RPMI7951 (cell line): ENCODE data around the gene NFYC. TPM values are rescaled to one million over a fixed set of nuclear protein-coding genes. Genes with fewer than 3 reads are reported as not detected.
"Not testable (repeated sequence)": the region's sequence is repeated elsewhere in the genome, so short reads cannot be mapped to it uniquely, and the experiment has no call there.

Source experiments
- DNase-seq: peaks from one replicate; pipeline ENCODE4 v3.0.0-alpha.2; 2012; ENCODE audit warnings: low read depth
- total RNA-seq: library from RNA; depleted of rRNA; stranded (reverse); fragments of >200 nt; shearing (Covaris generic); gene quantifications from 2 replicates; pipeline ENCODE4 v1.2.3, GENCODE V29; 2014

NFYC gene
- total RNA-seq, 1 experiment from 2014 or later = 26.1 TPM

- DNase-seq = peak; percentile 57
These were observed 26.0 kb upstream of the NFYC start, which contains the start of gene RIMS3 for GRCh38 chr1:40665335-40666171. Gene RIMS3, minus strand, starts transcription at chr1:40665682. Its CDS starts 23,757 bp downstream, at chr1:40641925.

GRCh38 chr1:40668769-40669525 is 22.6 kb upstream of the NFYC start:
- peak; percentile 59 for DNase-seq

DNA sequence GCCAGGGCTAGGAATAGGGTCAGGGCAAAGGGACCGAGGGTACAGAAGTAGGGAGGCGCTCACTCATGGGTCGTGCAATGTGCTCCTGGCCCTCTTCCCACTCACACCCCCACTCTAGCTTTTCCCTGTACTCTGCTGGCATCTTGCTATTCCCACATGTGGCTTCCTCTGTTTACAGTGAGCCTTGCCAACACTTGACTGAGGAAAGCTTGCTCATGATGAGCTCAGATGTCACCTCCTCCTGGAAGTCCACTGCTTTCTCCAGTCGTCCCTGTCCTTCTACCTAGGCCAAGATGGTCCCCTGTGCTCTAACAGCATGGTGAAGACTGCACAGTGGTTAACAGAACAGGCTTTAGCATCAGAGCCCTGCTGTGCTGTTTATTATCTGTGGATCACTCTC is 18.1 kb upstream of the NFYC start:
- no peak for DNase-seq

DNA sequence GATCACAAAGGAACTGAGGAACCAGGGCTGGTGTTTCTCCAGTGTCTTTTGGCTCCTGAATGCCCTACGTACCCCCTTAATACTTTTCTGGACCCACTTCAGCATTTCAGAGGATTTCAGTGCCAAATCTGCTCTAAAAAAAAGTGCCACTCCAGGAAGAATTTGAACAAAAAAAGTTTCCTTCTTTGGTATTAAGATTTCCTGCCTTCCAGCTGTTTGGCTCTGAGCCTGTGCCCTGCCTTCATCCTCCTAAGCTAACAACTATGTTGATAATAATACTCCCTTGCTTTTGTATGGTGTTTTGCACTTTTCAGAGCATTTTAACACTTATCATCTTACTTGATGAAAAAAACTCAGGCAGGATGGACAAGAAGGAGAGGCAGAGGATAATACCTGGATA is 15.0 kb upstream of the NFYC start:
- no peak for DNase-seq

GRCh38 chr1:40679165-40679953 is 12.1 kb upstream of the NFYC start:
- no peak for DNase-seq

DNA sequence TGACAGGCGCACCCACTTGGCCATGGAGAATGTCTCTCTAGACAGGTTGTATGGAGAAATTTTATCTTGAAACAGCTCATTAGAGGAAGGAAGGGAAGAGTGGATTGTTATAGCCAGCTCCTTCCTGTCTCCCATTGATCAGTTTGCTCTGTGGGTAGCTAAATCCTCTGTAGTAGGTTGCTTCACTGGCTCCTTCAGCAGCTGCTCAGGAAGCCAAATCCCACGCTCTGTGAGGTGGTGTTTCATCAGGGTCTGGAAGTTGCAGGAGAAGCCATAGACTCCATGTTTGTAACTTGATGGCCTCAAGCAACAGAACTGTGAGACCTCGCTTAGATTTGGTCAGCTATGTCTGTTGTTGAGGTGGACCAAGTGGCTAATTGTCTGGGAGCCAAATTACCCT is 6.8 kb upstream of the NFYC start:
- no peak for DNase-seq

DNA sequence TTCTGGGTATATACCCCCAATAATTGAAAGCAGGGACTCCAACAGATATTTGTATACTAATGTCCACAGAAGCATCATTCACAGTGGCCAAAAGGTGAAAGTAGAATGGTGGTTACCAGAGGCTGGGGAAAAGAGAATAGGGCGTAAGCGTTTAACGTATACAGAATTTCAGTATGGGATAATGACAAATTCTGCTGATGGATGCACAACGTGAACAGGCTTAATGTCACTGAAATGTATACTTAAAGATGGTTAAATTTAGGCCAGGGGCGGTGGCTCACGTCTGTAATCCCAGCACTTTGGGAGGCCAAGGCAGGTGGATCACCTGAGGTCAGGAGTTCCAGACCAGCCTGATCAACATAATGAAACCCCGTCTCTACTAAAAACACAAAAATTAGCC is 4.4 kb upstream of the NFYC start:
- no peak for DNase-seq

- no peak for DNase-seq
These were observed 3.8 kb upstream of the NFYC start for GRCh38 chr1:40687661-40688060.

GRCh38 chr1:40689737-40690136 is 1.8 kb upstream of the NFYC start:
- no peak for DNase-seq

GRCh38 chr1:40690771-40691537 is 550 bp upstream of the NFYC start:
- DNase-seq = no peak

- DNase-seq = no peak
These were observed 958 bp downstream of the NFYC start for GRCh38 chr1:40692429-40692895.

GRCh38 chr1:40693425-40693824 is 1.9 kb downstream of the NFYC start:
- no peak for DNase-seq

DNA sequence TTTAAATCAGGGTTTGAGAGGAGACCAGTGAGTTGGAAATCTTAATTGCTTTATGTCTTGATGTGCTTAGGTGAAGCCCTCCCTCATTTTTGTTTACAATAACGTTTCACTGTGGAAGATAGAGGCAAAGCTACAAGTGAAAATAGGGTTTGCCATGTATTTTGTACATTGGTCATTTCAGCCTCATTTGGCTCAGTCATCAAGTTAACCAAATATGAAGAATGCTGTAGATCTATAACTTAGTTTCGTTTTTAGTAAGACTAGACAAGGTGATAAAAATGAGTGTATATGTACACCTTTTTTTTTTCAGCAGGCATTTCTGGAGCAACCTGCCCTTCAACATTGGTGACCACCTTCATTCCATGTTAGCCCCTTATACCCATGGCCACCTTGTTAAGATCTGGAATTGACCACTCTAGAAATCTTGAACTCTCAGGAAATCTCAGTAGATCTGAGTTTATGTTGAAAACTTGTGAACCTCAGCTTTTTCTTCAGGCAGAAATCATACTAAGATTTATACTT is 2.9 kb downstream of the NFYC start:
- no peak for DNase-seq

GRCh38 chr1:40696294-40696693 is 4.8 kb downstream of the NFYC start:
- DNase-seq = no peak

GRCh38 chr1:40697436-40697835 is 5.9 kb downstream of the NFYC start:
- no peak for DNase-seq

DNA sequence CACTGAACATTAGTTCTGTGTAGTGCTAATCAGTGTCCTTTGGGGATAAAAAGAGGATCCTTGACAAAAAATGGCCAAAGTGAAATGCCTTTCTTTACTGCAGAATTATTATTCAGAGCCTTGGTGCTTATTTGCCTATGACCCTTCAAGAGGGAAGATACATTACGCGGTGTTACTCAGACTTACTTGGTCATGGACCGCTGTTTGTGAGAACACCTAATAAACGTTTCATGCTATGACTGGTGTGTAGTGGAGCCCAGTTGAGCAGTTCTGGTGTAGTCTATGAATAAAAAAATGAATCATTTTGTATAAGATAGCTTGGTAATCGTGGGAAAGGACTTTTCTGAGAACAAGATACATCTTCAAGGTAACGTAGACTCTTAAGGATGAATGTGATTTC is 8.3 kb downstream of the NFYC start:
- no peak for DNase-seq

DNA sequence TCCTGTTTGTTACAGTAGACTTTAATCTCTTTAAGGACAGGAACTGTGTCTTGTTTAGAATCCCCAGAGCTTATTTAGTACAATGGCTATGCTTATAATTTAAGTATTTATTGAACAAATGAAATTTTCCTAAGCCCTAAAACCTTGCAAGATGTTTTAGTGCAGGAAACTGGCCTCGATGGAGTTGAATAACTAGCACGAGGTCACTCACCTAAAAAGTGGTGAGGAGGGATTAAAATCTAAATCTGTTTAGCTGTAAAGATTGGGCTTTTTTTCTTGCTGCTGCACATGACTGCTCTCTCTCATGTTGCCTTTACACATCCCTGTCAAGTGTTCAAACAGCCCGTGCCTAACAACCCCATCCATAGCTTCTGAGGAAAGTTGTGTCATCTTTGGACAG is 10.2 kb downstream of the NFYC start:
- DNase-seq = no peak

- DNase-seq = not testable (repeated sequence)
These were observed 11.3 kb downstream of the NFYC start for GRCh38 chr1:40702810-40703209.

- DNase-seq = peak; percentile 94
These were observed 11.8 kb downstream of the NFYC start for GRCh38 chr1:40703316-40703715.

DNA sequence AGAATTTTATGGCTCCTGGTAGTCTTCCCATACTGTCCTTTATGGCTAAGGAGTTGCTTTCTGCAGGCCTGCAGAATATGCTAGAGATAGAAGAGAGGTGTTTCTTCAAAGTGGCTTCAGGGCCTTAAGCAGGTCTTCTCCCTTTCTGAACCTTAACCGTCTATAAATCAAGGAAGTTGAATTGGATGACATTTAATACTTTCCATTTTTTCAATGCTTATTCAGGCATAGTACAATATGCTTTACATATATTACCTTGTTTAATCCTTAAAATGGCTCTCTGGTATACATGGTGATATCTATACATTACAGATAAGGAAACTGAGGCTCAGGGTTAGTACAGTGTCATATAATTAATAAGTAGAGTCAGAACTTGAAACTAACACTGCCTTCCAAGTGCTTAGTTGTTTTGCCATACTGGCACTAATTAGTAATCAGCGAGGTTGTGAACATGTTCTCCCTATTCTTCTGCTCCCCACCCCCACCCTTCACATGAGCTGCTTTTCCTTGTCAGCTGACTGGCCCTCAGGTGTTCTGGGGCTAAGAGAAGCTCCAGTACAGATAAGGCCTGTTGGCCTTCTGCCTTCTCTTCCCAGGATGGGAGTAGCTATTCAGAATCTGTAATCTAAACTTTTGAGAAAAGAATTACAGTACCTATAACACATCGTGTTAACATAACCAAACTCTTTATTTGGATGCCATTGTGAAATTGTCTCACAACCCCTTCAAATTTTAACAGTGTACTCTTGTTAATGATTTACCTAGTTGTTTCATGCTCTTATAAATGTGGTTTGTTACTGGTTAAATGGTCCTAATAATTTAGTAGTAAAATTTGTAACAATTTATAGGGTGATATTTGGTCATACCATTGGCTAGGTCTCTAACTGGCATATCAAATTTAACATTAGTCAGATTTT is 13.6 kb downstream of the NFYC start:
- no peak for DNase-seq
